Endothelial cell of umbilical vein (primary cell): ENCODE results near the gene PLPP7. TPM values are rescaled to one million over a fixed set of nuclear protein-coding genes. Genes with fewer than 3 reads are reported as not detected.

Experiments used
- BruUV-seq: library from RNA; stranded (reverse); fragments of 400-500 nt; replicated peaks from 2 replicates; lab custom pipeline; 2021; lab: Mats Ljungman, UMichigan
- CTCF ChIA-PET: fragments of 300-600, 350-600 bp; sonication (Branson Sonifier 250); formaldehyde crosslinking; loops from one replicate; lab custom pipeline; 2021; ENCODE audit warnings: antibody characterized with exemption, inconsistent platforms; lab: Charles Lee
- POLR2A ChIA-PET: fragments of 300-600, 350-600 bp; sonication (Branson Sonifier 250); formaldehyde crosslinking; loops from one replicate; lab custom pipeline; 2021; ENCODE audit warnings: antibody characterized with exemption, inconsistent platforms; lab: Charles Lee
- DNase-seq: peaks from one replicate; pipeline ENCODE4 v3.0.0-alpha.2; 2011; ENCODE audit warnings: low read depth, low spot score
- FAIRE-seq: peaks from 2 replicates; lab custom pipeline; 2011; peaks lifted over from hg19 to GRCh38; lab: Jason Lieb, UNC
- H2AFZ ChIP-seq: 2 replicates; pipeline ENCODE4 v1.6.0; 2012; ENCODE audit warnings: low read depth, low read length, control low read depth, inconsistent platforms
- H3K27ac ChIP-seq: 2 replicates; pipeline ENCODE4 v1.5.1; 2011; ENCODE audit warnings: low read depth, mild to moderate bottlenecking, control low read depth, low read length, moderate library complexity; ENCODE audit not compliant: insufficient read depth
- H3K27me3 ChIP-seq, 2 experiments: 2 replicates each; pipeline versions ENCODE4 v1.6.0 to v1.6.1; 2011; ENCODE audit warnings: low read length in 2 of 2, mixed read lengths in 1 of 2; ENCODE audit not compliant: control insufficient read depth in 2 of 2, insufficient read depth in 2 of 2
- H3K36me3 ChIP-seq, 2 experiments: 2 replicates in 1 of 2; 3 replicates in 1 of 2; pipeline ENCODE4 v1.5.1; 2011; ENCODE audit warnings: low read length in 2 of 2, mild to moderate bottlenecking in 1 of 2, moderate library complexity in 1 of 2; ENCODE audit not compliant: control insufficient read depth in 2 of 2, insufficient read depth in 2 of 2; ENCODE audit errors: extremely low read depth in 1 of 2
- H3K4me1 ChIP-seq: 3 replicates; pipeline ENCODE4 v1.5.1; 2011; ENCODE audit warnings: mild to moderate bottlenecking, low read length; ENCODE audit not compliant: control insufficient read depth, insufficient read depth; ENCODE audit errors: extremely low read depth
- H3K4me2 ChIP-seq: 2 replicates; pipeline ENCODE4 v1.6.1; 2011; ENCODE audit warnings: low read length, control low read depth, mixed read lengths; ENCODE audit not compliant: insufficient read depth
- H3K4me3 ChIP-seq, 3 experiments: fragments of 200-600 bp in 1 of 3; sonication (generic), shearing (Covaris generic) in 1 of 3; replicated peaks in 1 of 3; 2 replicates each; pipeline ENCODE4 v1.5.1; 2011 to 2016; ENCODE audit warnings: control low read depth in 3 of 3, low read length in 3 of 3, mild to moderate bottlenecking in 2 of 3, inconsistent platforms in 1 of 3, low read depth in 1 of 3, moderate library complexity in 1 of 3; ENCODE audit not compliant: insufficient read depth in 1 of 3
- H3K79me2 ChIP-seq: 2 replicates; pipeline ENCODE4 v1.6.0; 2012; ENCODE audit warnings: low read length, inconsistent platforms; ENCODE audit not compliant: control insufficient read depth, insufficient read depth
- H3K9ac ChIP-seq: replicated peaks from 2 replicates; pipeline ENCODE3; 2011; ENCODE audit warnings: low read length, control low read depth; ENCODE audit not compliant: insufficient read depth; ENCODE audit errors: extremely low read depth
- H3K9me1 ChIP-seq: replicated peaks from 3 replicates; pipeline ENCODE4 v1.6.0; 2011; ENCODE audit warnings: mild to moderate bottlenecking, low read length; ENCODE audit not compliant: control insufficient read depth, insufficient read depth; ENCODE audit errors: extremely low read depth
- H3K9me3 ChIP-seq: replicated peaks from 2 replicates; pipeline ENCODE4 v1.5.1; 2012; ENCODE audit warnings: low read length, inconsistent platforms; ENCODE audit not compliant: control insufficient read depth, insufficient read depth
- H4K20me1 ChIP-seq: replicated peaks from 2 replicates; pipeline ENCODE3; 2011; ENCODE audit warnings: mild to moderate bottlenecking, low read length; ENCODE audit not compliant: control insufficient read depth, insufficient read depth; ENCODE audit errors: extremely low read depth
- EZH2 ChIP-seq: IDR thresholded peaks from 2 replicates; pipeline ENCODE4 v1.6.1; 2012; ENCODE audit warnings: borderline replicate concordance, low read depth, mild to moderate bottlenecking, moderate library complexity, low read length, inconsistent platforms; ENCODE audit not compliant: severe bottlenecking
- FOS ChIP-seq: IDR thresholded peaks from 2 replicates; pipeline ENCODE4 v1.6.1; 2011; ENCODE audit warnings: mild to moderate bottlenecking, low read length, moderate library complexity, borderline replicate concordance; ENCODE audit not compliant: insufficient read depth
- GATA2 ChIP-seq: IDR thresholded peaks from 2 replicates; pipeline ENCODE4 v1.7.0; 2011; ENCODE audit warnings: low read depth, mild to moderate bottlenecking, moderate library complexity, mixed read lengths, low read length; ENCODE audit not compliant: insufficient read length, insufficient read depth
- JUN ChIP-seq: IDR thresholded peaks from 2 replicates; pipeline ENCODE4 v1.6.1; 2011; ENCODE audit warnings: borderline replicate concordance, low read depth; ENCODE audit not compliant: insufficient read length, insufficient read depth
- MAX ChIP-seq: IDR thresholded peaks from 2 replicates; pipeline ENCODE4 v1.6.1; 2011; ENCODE audit not compliant: insufficient read depth, insufficient read length
- MYC ChIP-seq: IDR thresholded peaks from one replicate; pipeline ENCODE4 v1.6.1; 2011; ENCODE audit warnings: mild to moderate bottlenecking, low read depth, low read length
- POLR2A ChIP-seq: IDR thresholded peaks from 2 replicates; pipeline ENCODE4 v1.6.1; 2012; ENCODE audit warnings: low read depth, mild to moderate bottlenecking, control low read depth, low read length
- POLR2AphosphoS5 ChIP-seq: IDR thresholded peaks from 2 replicates; pipeline ENCODE4 v1.6.1; 2012; ENCODE audit warnings: low read depth, mild to moderate bottlenecking, control low read depth, low read length, moderate library complexity; ENCODE audit not compliant: insufficient read depth
- dilution Hi-C: fragments of 300-500 bp; cut with MboI; formaldehyde crosslinking; loops from one replicate; pipeline ENCODE4 v1.15.0; 2019; ENCODE audit warnings: low sequenced_read_pairs; ENCODE audit not compliant: extremely low pct_ligation_motif_present
- intact Hi-C: fragments of 100-400 bp; cut with micrococcal nuclease; formaldehyde crosslinking; loops from one replicate; pipeline ENCODE4 v1.10.0; 2022
- polyA plus RNA-seq, 4 experiments: library from polyadenylated mRNA; depleted of rRNA in 3 of 4; stranded (reverse) in 3 of 4; unstranded in 1 of 4; fragments of >200 nt; gene quantifications; 2 replicates each; pipeline versions ENCODE4 v1.2.1 to v1.2.3, GENCODE V29; 2011 to 2012; ENCODE audit warnings: missing spikeins in 1 of 4
- total RNA-seq: library from RNA; stranded (reverse); gene quantifications from 2 replicates; pipeline ENCODE4 v1.2.3, GENCODE V29; 2021
- TF ChIP-seq, protein P1 (sequence below), 2 donors: IDR thresholded peaks; 1 replicate in 1 of 2; 2 replicates in 1 of 2; pipeline ENCODE4 v1.5.1; 2011; ENCODE audit warnings: low read length in 2 of 2, mild to moderate bottlenecking in 2 of 2, moderate library complexity in 2 of 2, control low read depth in 1 of 2, inconsistent platforms in 1 of 2, low read depth in 1 of 2; ENCODE audit not compliant: insufficient read depth in 1 of 2; ENCODE audit errors: extremely low read depth in 1 of 2

PLPP7 gene
- total and polyA plus RNA-seq, 2 donors (not counting 3 experiments of a cell fraction or from before 2014, with no cell fraction given) = 2.1 to 2.7 TPM

- dilution Hi-C loops = no loop called here
- peaks cover 54% of the 10 kb centered on the region for H3K4me1 ChIP-seq
- DNase-seq (peak; percentile 64), FAIRE-seq (no peak)
- H3K36me3 ChIP-seq = peaks cover 0 to 2% of the 10 kb centered on the region in 2 experiments
- H3K9ac ChIP-seq = peak overlapping the region; percentile 78
- BruUV-seq = no TSS peak
- peak overlapping the region; percentile 69 for H3K4me2 ChIP-seq
- H3K9me1 ChIP-seq = no peaks in the 10 kb centered on the region
- ChIA-PET CTCF (interaction anchor here (0.6 to 4.9 kb wide), 9 partner anchors 15 to 96 kb away, joined by 3 to 42 read pairs (median 6); no protein-coding TSS in a partner anchor), POLR2A (interaction anchor here (0.6 kb wide), 1 partner anchor 118 kb away, joined by 3 read pairs; no protein-coding TSS in a partner anchor)
- no peaks in the 10 kb centered on the region for H4K20me1 ChIP-seq
- H3K27me3 ChIP-seq = no peaks in the 10 kb centered on the region
- H3K79me2 ChIP-seq = peaks cover 49% of the 10 kb centered on the region
- intact Hi-C loops = loop anchor here (1.0 kb wide), 2 partner anchors 57 to 62 kb away; no protein-coding TSS in a partner anchor
- H3K4me3 ChIP-seq = peak overlapping the region; percentile 64 to 81 (median 70)
- H2AFZ ChIP-seq = peak overlapping the region; percentile 80
- TF ChIP-seq JUN = no peak
- TF ChIP-seq, protein P1, sequence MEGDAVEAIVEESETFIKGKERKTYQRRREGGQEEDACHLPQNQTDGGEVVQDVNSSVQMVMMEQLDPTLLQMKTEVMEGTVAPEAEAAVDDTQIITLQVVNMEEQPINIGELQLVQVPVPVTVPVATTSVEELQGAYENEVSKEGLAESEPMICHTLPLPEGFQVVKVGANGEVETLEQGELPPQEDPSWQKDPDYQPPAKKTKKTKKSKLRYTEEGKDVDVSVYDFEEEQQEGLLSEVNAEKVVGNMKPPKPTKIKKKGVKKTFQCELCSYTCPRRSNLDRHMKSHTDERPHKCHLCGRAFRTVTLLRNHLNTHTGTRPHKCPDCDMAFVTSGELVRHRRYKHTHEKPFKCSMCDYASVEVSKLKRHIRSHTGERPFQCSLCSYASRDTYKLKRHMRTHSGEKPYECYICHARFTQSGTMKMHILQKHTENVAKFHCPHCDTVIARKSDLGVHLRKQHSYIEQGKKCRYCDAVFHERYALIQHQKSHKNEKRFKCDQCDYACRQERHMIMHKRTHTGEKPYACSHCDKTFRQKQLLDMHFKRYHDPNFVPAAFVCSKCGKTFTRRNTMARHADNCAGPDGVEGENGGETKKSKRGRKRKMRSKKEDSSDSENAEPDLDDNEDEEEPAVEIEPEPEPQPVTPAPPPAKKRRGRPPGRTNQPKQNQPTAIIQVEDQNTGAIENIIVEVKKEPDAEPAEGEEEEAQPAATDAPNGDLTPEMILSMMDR (IDR thresholded peaks at IDR 0.05; ENCODE audit: extremely low read depth in 1 of 2, insufficient read depth in 1 of 2, low read depth in 1 of 2, low read length in 2 of 2) = no peak
- no peak for TF ChIP-seq MYC
- TF ChIP-seq POLR2AphosphoS5 = no peak
- TF ChIP-seq EZH2 = no peak
- no peak for TF ChIP-seq GATA2
- no peak for TF ChIP-seq POLR2A
- TF ChIP-seq MAX = no peak
- TF ChIP-seq FOS = no peak
- H3K27ac ChIP-seq = peak overlapping the region; percentile 73
- no peaks in the 10 kb centered on the region for H3K9me3 ChIP-seq
Observed at GRCh38 chr9:131273856-131274673, 15.5 kb upstream of the PLPP7 start.
